Vagina (tissue), 2 donors: ENCODE results near the gene MBLAC2.

Experiments used
- CTCF ChIP-seq, 3 experiments: fragments of 450-650 bp in 2 of 3; fragments of 200-600 bp in 1 of 3; sonication (generic) in 1 of 3; IDR thresholded peaks; one replicate each; pipeline ENCODE4 v1.5.1; 2017 to 2019; ENCODE audit warnings: antibody characterized with exemption in 3 of 3, mild to moderate bottlenecking in 2 of 3, moderate library complexity in 2 of 3
- POLR2A ChIP-seq, 2 donors: fragments of 450-650 bp; IDR thresholded peaks; one replicate each; pipeline ENCODE4 v1.6.1; 2017; ENCODE audit warnings: antibody characterized with exemption in 2 of 2, mild to moderate bottlenecking in 2 of 2, moderate library complexity in 2 of 2
- POLR2AphosphoS5 ChIP-seq, 2 donors: sonication (generic); formaldehyde crosslinking; IDR thresholded peaks; one replicate each; pipeline ENCODE4 v1.9.0; 2017; ENCODE audit warnings: antibody characterized with exemption in 2 of 2, mild to moderate bottlenecking in 2 of 2, low read depth in 1 of 2; ENCODE audit not compliant: insufficient read depth in 1 of 2

- TF ChIP-seq POLR2A (IDR thresholded peaks at IDR 0.05) (no peak), POLR2AphosphoS5 (IDR thresholded peaks at IDR 0.05; ENCODE audit: insufficient read depth in 1 of 2, low read depth in 1 of 2) (no peak), CTCF (IDR thresholded peaks at IDR 0.05) (no peak)
These were observed 50.3 kb downstream of the MBLAC2 start for GRCh38 chr5:90424245-90424644.
